ENCODE data around the gene PNMA3. TPM values are rescaled to one million over a fixed set of nuclear protein-coding genes. Genes with fewer than 3 reads are reported as not detected.

The PNMA3 gene
- total RNA-seq, 120 experiments from 2014 or later = 19.7 to 108 (median 62.0) TPM

Other genes with a start within 250 kb of the PNMA3 start
- 10 to 100 TPM; 19.4 to 43.5 (median 31.8) TPM for gene CETN2, start 225.7 kb upstream of the PNMA3 start, total RNA-seq
- gene NSDHL, start 225.4 kb upstream of the PNMA3 start, total RNA-seq = 10 to 100 TPM in 119 of 120 experiments, 1 to 10 TPM in 1; 6.2 to 24.5 (median 15.9) TPM
- 1 to 10 TPM; 2.1 to 7.8 (median 4.2) TPM for gene ZNF185, start 158.4 kb upstream of the PNMA3 start, total RNA-seq
- gene PNMA5, start 62.4 kb upstream of the PNMA3 start, total RNA-seq = 10 to 100 TPM in 9 of 120 experiments, 1 to 10 TPM in 108, under 1 TPM in 2, not detected in 1; 0.86 to 13.5 (median 4.8) TPM
- 10 to 100 TPM; 17.4 to 68.1 (median 42.5) TPM for gene PNMA6A, start 16.0 kb downstream of the PNMA3 start, total RNA-seq
- not detected for gene MAGEA1, start 122.8 kb downstream of the PNMA3 start, total RNA-seq